ENCODE results near the gene CS. TPM values are rescaled to one million over a fixed set of nuclear protein-coding genes. Genes with fewer than 3 reads are reported as not detected.

CS gene
- total and polyA plus RNA-seq, 4 donors, result 43.1 to 204 (median 94.3) TPM

DNA sequence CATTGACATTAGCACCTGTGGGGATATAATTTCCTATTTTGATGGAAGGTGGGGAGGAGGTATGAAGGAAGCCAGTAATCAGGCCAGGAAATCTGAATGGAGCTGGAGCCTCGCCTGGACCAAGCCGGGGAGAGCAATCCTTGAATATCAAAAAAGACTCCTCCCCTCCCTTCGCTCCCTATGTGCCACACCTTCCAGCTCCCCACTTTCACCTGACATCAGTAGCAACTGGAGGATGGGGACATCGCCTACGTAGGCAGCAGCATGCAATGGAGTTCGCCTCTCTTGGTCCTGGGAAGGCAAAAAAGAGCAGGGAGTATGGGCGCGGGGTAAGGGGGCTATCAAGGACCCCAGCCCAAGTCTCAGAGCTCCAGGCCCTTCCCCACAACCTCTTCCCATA is 43.1 kb downstream of the CS start:
- peaks cover 20 to 47% (median 37%) of the 10 kb centered on the region in 4 donors for H3K36me3 ChIP-seq (ENCODE audit: control insufficient read depth in 4 of 4, insufficient read depth in 4 of 4, low read length in 4 of 4)
- peak overlapping the region; percentile 48 to 77 for H3K9ac ChIP-seq (ENCODE audit: insufficient read depth in 1 of 2, low read length in 2 of 2)
- ATAC-seq (ENCODE audit: insufficient read depth, low FRiP score), result no peak
- TF ChIP-seq, protein P1, sequence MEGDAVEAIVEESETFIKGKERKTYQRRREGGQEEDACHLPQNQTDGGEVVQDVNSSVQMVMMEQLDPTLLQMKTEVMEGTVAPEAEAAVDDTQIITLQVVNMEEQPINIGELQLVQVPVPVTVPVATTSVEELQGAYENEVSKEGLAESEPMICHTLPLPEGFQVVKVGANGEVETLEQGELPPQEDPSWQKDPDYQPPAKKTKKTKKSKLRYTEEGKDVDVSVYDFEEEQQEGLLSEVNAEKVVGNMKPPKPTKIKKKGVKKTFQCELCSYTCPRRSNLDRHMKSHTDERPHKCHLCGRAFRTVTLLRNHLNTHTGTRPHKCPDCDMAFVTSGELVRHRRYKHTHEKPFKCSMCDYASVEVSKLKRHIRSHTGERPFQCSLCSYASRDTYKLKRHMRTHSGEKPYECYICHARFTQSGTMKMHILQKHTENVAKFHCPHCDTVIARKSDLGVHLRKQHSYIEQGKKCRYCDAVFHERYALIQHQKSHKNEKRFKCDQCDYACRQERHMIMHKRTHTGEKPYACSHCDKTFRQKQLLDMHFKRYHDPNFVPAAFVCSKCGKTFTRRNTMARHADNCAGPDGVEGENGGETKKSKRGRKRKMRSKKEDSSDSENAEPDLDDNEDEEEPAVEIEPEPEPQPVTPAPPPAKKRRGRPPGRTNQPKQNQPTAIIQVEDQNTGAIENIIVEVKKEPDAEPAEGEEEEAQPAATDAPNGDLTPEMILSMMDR (IDR thresholded peaks at IDR 0.05; ENCODE audit: control extremely low read depth, extremely low read depth), result no peak
- H3K27me3 ChIP-seq (ENCODE audit: control insufficient read depth in 3 of 3, insufficient read depth in 3 of 3, low read length in 2 of 3), result no peaks in the 10 kb centered on the region
- peak overlapping the region; percentile 98 for H3K4me3 ChIP-seq
- no peak for DNase-seq
- 73 to 79% methylated on average over 8 of the region's 8 CpGs for WGBS, 2 donors
- H3K4me1 ChIP-seq (ENCODE audit: control insufficient read depth in 5 of 5, insufficient read depth in 5 of 5, low read length in 5 of 5), result peaks cover 0 to 21% (median 8%) of the 10 kb centered on the region in 5 donors
- H3K27ac ChIP-seq (ENCODE audit: low read depth in 1 of 2, low read length in 1 of 2), result no peak overlapping the region
- H3K9me3 ChIP-seq (ENCODE audit: control insufficient read depth in 4 of 4, insufficient read depth in 3 of 4, low read length in 3 of 4), result no peaks in the 10 kb centered on the region

DNA sequence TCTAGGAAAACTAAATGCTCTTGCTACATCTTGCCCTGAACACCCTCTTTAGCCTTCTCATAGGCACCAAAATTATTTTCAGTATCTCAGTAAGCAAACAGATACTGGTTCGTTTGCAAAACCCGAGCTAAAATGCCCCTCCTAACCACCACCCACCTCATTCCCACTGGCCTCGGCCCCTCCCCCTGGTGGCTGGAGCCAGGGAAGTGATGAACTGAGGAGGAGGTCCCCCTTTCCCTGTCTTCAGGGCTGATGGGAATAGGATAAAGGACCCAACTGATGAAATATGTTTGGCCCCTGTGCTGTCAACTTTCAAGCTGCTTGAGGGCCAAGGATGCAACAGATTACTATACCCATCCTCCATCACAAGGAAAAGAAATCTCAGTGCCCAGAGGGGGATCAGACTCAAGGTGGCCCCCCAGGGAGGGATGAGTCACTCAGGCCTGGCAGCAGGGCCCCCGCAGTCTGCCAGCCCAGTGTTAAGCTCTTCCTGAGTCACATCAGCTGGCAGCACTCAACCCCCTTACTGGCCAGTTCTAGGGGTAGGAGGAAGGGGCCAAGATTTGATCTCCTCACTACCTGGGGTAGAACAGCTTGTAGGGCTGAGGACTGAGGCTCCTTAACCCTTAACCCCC is 43.7 kb downstream of the CS start:
- H3K9ac ChIP-seq (ENCODE audit: insufficient read depth in 1 of 2, low read length in 2 of 2), result peak overlapping the region; percentile 11 to 77
- TF ChIP-seq, protein P1 (IDR thresholded peaks at IDR 0.05; ENCODE audit: control extremely low read depth, extremely low read depth), result no peak
- H3K9me3 ChIP-seq (ENCODE audit: control insufficient read depth in 4 of 4, insufficient read depth in 3 of 4, low read length in 3 of 4), result no peaks in the 10 kb centered on the region
- H3K4me1 ChIP-seq (ENCODE audit: control insufficient read depth in 5 of 5, insufficient read depth in 5 of 5, low read length in 5 of 5), result peaks cover 0 to 21% (median 8%) of the 10 kb centered on the region in 5 donors
- no peak for DNase-seq
- peaks cover 20 to 52% (median 41%) of the 10 kb centered on the region in 4 donors for H3K36me3 ChIP-seq (ENCODE audit: control insufficient read depth in 4 of 4, insufficient read depth in 4 of 4, low read length in 4 of 4)
- ATAC-seq (ENCODE audit: insufficient read depth, low FRiP score), result no peak
- 55 to 66% methylated on average over 4 of the region's 4 CpGs for WGBS, 2 donors
- no peak overlapping the region for H3K4me3 ChIP-seq
- no peaks in the 10 kb centered on the region for H3K27me3 ChIP-seq (ENCODE audit: control insufficient read depth in 3 of 3, insufficient read depth in 3 of 3, low read length in 2 of 3)
- no peak overlapping the region for H3K27ac ChIP-seq (ENCODE audit: low read depth in 1 of 2, low read length in 1 of 2)

DNA sequence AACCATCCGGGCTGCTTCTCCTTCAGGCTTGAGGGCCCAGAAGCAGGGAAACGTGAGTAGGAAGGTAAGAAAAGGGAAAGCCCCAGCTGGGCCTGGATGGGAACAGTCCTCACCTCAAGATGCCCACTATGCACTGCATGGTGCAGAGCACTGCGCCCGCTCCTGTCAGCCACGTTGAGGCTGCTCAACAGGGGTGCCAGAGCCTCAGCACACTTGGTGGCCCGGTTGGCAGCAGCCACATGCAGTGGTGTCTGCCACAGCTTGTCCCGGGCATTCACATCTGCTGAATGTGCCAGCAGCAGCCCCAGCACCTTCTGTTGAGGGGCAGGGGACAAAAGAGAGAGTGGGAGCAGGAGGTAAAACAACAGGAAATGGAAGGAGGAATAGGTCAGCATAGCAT is 44.5 kb downstream of the CS start:
- H3K36me3 ChIP-seq (ENCODE audit: control insufficient read depth in 4 of 4, insufficient read depth in 4 of 4, low read length in 4 of 4), result peaks cover 20 to 52% (median 41%) of the 10 kb centered on the region in 4 donors
- TF ChIP-seq, protein P1 (IDR thresholded peaks at IDR 0.05; ENCODE audit: control extremely low read depth, extremely low read depth), result no peak
- WGBS, 2 donors, result 72 to 91% methylated on average over 7 of the region's 7 CpGs

More for the DNA sequence above, 44.5 kb downstream of the CS start:
- ATAC-seq (ENCODE audit: insufficient read depth, low FRiP score) (no peak), DNase-seq (no peak)
- no peaks in the 10 kb centered on the region for H3K9me3 ChIP-seq (ENCODE audit: control insufficient read depth in 4 of 4, insufficient read depth in 3 of 4, low read length in 3 of 4)
- H3K4me3 ChIP-seq, result no peak overlapping the region
- H3K9ac ChIP-seq (ENCODE audit: insufficient read depth in 1 of 2, low read length in 2 of 2), result peak overlapping the region in 1 of 2 donors; percentile 11
- H3K27me3 ChIP-seq (ENCODE audit: control insufficient read depth in 3 of 3, insufficient read depth in 3 of 3, low read length in 2 of 3), result no peaks in the 10 kb centered on the region
- no peak overlapping the region for H3K27ac ChIP-seq (ENCODE audit: low read depth in 1 of 2, low read length in 1 of 2)
- peaks cover 0 to 21% (median 8%) of the 10 kb centered on the region in 5 donors for H3K4me1 ChIP-seq (ENCODE audit: control insufficient read depth in 5 of 5, insufficient read depth in 5 of 5, low read length in 5 of 5)

All from lung (tissue), 12 donors.